NCI-H774 (cell line): ENCODE measurements around the gene EML5.
"Not testable (repeated sequence)": the region's sequence is repeated elsewhere in the genome, so short reads cannot be mapped to it uniquely, and the experiment has no call there.

ENCODE experiments used
- DNase-seq: peaks from one replicate; lab custom pipeline; 2025; lab: John Stamatoyannopoulos, UW

Gene EML5

DNA sequence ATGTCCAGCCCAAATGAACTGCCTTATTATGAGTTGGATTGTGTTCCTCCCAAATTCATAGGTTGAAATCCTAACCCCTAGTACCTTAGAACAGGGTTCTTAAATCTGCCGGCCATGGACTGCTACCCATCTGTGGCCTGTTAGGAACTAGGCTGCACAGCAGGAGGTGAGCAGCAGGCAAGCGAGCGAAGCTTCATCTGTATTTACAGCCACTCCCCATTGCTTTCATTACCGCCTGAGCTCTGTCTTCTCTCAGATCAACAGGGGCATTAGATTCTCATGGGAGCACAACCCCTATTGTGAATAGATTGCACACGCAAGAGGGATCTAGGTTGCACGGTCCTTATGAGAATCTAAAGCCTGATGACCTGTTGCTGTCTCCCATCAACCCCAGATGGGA lies 9.8 kb upstream of the EML5 start:
- no peak for DNase-seq

DNA sequence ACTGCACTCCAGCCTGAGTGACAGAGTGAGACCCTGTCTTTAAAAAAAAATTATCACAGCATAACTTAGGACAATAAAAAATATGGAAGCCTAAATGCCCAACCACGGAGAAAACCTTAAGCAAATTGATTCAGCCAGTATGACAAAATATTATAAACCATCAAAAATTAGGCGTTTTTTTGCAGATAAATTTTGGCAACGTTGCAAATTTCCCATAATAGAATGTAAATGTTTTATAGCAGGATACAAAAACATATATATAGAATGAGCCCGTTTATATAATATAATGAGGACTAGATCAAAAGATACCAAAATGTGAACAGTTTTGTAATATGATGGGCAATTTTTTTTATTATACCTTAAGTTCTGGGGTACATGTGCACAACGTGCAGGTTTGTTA lies 6.8 kb upstream of the EML5 start:
- DNase-seq, result no peak

DNA sequence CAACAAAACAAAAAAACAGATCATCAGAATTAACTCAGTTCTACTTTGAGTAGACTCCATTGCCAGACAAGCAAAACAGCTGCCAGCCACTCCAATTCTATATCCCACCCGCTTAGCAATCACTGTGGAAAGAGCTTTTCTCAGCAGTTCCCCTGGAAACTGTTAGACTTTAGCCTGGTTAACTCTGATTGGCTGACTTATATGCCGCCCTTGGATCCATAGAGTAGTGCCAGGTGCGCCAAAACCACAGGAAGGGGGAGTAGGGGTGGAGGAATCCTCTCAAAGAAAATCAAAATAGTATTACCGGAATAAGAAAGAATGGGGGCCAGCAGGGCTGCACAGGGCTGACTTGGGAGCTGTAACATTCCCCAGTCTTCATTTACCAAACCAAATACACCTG lies 5.4 kb upstream of the EML5 start:
- peak; percentile 47 for DNase-seq

DNA sequence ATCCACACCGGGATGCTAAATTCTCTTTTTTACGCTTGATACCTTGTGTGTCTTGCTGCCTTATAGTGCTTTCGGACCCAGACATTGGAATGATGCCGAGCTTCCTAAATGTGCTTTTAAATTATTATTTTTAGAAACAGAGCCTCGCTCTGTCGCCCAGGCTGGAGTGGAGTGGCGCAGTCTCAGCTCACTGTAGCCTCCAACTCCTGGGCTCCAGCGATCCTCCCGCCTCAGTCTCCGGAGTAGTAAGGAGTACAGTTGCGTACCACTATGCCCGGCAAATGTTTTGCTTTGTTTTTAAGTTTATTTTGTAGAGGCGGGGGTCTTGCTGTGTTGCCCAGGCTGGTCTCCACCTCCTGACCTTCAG lies 489 bp upstream of the EML5 start:
- no peak for DNase-seq

DNA sequence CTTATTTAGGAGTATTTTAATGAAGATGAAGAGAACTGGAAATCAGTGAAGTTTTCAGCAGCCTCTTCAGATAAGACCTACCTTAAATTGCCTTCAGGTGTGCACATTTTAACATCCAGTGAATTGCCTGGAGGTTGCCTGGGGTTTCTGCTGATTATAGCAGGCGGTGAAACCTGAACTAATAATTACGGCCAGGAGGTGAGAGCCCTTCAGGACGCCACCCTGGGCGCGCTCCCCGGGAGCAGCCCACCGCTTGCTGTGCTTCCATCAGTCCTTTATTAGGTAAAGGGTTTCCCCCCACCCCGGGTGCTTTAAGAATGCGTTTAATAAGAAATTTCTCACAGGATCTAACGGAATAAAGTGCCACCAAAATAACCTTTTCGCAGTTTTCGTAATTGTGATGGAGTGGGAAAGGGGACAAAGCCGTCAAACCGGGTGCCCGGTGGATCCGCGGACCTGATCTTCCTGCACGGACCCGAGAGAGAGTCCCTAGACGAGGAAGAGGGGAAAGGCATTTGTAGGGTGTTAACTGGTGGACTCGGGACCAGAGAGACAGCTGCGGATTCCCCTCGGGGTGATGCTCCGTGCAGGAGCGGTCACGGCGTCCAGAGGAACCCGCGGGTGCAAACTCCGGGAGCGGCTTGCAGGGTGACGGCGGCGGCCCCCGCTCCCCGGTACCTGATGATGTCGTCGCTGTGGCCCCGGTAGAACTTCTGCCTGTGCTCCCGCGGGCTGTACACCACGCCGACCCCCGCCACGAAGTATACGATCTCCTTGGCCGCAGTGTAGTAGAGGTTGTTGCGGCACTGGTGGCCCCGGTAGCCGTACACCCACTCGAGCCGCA lies 902 bp downstream of the EML5 start:
- peak; percentile 37 for DNase-seq

DNA sequence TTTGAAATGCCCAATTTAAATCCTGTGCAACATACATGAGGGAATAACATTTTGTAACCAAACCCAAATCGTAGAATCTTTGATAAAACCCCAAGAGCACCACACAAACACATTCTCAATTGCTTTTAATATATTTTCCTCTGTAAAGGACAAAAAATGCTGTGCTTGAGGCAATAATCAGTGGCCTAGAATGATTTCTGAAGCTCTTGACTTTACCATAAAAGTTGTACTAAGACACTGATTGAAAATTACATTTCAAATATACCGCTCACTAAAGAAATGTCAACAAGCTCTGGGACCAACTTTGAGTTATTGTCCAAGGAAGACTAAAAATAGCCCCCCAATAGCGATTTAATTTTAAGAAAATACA lies 1.5 kb downstream of the EML5 start:
- no peak for DNase-seq

DNA sequence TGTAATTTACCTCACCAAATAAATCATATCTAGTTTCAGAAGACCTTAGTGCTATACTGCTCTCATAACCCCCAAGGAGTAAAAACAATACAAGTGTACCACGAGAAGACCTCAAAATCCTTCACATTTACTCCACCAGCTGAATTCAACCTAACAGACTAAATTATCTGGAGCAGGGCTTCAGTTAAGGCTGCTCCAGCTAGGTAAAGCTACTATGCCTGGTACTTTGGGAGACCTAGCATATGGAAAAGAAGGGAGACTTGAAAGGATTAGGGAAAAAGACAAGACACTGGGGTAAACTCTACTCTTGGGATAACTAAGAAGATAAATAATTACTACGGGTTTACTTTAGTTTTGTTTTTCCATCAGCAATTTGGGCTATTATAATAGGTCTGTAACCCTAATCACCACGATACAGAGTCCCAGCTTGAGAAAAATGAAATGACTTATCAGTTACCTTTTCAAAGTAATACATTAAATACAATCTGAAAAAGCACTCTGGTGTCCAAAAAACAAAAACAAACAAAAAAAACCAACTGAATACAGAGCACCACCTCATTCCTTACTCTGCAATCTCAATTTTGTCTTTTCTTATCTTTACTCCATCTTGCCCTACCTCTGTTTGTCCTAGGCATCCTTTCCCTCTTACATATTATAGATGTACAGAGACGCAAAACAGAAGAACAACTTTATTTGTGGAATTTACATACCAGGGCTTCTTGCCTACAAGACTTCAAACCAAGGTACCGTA lies 2.1 kb downstream of the EML5 start:
- no peak for DNase-seq

DNA sequence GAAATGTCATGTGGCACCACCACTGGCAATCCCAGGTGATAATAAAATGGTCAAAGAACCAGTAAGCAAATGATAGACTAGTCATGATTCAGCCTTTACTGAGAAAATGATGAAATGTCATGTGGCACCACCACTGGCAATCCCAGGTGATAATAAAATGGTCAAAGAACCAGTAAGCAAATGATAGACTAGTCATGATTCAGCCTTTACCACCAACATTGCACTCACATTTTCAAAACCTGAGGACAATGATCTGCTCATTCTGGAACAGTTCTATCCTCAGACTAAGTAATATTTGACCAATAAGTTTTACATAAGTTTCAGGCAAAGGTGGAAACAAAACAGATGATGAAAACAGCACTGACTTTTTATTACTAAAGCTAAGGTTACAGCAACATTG lies 3.2 kb downstream of the EML5 start:
- not testable (repeated sequence) for DNase-seq

DNA sequence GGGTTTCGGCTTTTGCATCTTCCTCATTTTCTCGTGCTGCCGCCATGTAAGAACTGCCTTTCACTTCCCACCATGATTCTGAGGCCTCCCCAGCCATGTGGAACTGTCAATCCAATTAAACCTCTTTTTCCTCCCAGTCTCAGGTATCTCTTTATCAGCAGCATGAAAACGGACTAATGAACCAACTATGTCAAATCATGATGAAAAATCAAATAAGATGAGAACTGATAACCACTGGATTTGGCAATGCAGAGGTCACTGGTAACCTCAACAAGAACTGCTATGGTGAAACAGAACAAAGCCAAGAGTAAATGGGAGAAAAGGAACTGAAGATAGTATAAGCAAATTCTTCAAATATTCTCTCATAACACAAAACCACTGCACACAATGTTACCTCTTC lies 6.0 kb downstream of the EML5 start:
- no peak for DNase-seq

DNA sequence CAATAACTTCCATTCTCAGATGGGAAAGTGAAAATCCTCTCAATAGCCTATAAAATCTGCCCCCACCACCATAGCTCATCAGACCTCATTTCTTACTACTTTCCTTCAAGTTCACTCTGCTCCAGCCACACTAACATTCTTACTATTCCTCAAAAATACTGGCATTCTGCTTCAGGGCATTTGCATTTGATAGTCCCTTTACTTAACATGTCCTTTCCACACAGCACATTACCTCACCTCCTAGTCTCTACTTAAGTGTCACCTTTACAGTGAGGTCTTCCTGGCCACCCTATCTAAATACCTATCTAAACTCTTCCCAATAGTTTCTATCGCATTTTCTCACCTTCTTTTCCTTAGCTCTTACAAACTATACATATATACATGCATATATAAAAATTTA lies 6.8 kb downstream of the EML5 start:
- DNase-seq, result no peak

DNA sequence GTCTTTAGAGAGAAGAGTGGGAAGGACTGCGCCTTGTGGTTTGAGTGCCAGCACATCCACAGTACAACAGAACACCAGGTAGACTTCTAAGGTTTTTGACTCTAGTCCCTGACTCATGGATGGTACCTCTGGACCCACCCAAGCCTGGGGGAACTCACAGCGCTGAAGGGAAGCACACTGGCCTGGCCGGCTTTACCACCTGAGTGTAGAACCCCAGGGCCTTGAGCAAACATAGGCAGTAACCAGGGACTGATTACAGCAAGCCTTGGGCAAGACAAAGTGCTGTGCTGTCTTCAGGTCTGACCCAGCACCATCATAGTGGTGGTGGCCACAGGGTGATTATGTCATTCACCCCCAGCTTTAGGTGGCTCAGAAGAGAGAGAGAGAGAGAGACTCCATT lies 17.2 kb downstream of the EML5 start:
- no peak for DNase-seq

DNA sequence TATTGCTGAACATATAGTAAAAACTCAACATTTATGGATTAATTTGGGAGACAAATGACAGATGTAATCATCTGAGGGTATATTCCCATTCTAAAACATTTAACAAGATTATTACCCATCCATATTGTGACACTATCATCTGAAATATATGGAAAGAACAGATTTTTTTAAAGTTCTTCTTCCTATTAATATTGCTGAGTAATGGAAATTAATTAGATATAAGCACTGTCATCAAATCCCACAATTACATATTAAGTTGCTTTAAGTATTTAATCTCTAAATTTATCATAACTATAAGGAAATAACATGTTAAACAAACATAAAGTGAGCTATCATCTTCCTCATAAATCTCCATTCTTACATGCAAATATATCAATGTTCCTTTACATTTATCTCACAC lies 22.0 kb downstream of the EML5 start:
- DNase-seq, result no peak

DNA sequence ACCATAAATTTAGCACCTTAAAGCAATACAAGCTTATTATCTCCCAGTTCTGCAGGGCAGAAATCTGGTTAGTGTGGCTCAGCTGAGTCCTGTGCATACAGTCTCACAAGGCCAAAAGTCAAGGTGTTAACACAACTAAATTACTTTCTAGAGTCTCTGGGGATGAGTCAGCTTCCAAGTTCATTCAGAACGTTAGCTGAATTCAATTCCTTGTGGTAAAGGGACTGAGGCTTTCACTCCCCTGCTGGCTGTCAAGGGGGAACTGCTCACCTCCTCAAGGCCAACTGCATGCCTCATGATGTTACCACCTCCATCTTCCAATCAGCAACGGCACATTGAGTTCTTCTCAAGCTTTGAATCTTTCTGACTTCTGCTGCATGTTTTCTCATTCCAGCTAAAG lies 27.6 kb downstream of the EML5 start:
- no peak for DNase-seq

DNA sequence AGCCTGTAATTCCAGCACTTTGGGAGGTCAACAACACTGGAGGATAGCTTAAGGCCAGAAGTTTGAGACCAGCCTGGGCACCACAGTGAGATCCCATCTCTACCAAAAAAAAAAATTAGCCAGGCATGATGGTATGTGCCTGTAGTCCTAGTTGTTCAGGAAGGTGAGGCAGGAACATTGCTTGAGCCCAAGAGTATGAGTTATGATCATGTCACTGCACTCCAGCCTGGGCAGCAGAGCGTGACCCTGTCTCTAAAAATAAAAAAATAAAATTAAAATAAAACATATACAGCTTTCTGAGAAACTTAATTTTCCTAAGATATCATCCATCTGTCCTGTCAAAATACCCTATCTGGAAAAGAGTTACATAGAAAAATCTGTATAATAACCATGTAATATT lies 38.9 kb downstream of the EML5 start:
- DNase-seq, result no peak

DNA sequence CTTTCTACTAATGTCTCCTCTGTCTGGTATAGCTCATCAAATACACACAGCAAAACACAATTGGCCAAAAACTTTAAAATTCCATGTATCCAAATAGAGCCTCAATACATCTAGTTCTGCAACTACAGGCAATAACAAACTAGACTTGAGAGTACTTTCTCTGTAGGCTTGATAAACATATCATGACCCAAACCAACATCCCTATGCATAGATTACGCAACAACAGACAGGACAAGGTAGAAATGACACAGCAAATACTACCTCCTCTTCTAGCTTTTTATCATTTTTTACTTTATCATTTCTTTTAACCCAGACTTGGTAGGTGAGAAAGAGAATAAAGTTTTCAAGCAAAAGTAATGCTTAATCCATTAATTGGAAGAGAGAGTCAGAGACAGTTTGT lies 41.8 kb downstream of the EML5 start:
- no peak for DNase-seq

DNA sequence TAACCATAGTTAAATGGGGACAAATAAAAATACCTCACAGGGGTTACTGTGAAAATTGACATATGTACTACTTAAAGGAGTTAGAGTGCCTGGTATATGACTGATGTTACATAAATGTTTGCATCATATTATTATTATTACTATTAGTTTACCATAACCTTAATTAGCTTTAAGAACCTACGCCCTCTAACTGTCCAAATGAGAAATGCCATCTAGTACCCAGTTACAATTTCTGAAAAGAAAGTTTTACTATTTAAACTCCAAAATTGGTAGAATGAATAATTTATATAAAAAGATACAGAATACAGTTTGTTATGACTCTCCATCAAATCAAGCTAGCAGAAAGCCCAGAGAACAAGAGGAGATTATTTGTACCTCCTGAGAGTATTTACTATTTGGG lies 42.3 kb downstream of the EML5 start:
- no peak for DNase-seq

DNA sequence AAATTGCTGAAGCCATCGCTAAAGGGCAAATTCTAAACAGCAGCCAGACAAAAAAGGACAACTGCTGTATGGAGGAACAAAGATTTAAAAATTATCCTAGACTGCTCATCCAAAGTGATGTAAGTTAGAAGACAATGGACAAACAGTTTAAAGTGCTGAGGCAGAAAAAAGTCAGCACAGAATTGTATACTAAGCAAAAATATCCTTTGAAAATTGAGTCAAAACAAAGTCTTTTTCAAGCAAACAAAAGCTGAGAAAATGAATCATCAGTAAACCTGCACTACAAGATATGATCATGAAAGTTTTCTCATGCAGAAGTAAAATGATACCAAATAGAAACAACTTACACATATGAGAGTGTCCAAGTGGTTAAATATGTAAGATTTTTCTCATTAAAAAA lies 43.6 kb downstream of the EML5 start:
- no peak for DNase-seq

DNA sequence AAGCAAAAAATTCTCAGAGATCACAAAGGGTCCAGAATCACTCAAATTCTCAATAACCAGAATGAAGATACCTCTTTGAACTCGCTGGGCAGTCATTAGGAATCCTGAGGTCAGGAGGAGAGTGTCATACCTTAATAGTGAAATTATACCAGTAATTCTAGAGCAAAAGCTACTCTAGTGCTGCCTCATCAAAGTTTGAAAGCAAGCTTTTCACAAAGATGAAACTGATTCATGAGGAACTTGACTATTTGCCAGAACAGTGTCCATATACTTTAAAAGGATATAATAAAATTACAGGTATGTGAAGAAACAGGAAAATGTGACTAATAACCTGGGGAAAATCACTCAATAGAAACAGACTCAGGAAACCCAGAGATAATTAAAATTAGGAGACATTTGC lies 44.5 kb downstream of the EML5 start:
- DNase-seq, result no peak

DNA sequence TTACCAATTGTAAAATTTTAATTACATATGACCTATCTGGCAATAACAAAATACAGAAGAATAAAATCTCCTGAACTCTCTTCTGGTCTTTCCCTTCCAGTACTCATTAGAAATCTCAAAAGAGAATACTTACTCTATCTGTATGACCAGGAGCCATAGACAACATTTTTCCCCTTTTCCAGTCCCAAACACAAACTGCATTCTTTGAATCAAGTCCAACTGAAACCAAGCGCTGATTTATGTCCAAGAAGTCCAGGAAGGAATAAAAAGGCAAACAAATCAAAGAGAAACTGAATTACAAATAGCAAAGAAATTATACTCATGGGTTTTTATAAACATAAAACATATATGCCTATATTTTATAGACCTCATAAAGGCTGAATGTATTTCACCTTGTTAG lies 46.7 kb downstream of the EML5 start:
- no peak for DNase-seq

DNA sequence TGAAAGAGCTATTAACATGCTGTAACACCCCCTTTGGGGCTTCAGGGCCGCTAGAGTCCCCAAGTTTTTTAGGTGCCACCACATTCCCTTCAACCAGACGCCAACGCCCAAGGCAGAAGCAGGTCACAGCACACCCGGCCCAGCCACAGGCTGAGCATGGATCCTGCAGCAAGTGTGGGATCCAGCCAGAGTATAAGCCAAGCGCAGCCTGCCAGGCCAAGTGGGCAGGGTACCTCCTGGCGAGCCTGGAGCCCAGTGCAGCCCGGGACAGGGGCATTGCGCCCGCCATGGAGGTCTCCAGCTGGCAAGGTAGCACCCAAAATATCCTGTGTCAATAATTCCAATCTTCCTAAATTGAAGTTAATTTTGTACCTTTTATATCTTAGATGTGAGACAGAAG lies 55.5 kb downstream of the EML5 start:
- no peak for DNase-seq

DNA sequence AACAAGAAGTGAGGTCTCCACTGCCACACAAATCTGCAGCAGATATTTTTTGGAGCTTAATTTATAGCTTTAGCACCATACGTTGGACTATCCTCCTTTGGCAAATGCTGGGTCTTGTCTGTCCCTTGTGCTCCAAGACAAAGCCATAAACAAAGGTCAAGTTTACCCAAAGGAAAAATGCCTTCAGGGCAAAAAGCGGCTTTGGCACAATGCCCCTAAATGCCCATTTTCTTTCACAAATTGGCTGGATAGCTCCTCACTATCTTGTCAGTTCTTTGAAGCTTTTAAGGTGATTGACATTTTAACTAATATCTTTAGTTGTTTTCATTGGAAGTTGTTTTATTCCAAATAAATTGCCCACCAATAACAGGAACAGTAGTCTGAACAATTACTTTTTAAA lies 59.6 kb downstream of the EML5 start:
- DNase-seq, result no peak

DNA sequence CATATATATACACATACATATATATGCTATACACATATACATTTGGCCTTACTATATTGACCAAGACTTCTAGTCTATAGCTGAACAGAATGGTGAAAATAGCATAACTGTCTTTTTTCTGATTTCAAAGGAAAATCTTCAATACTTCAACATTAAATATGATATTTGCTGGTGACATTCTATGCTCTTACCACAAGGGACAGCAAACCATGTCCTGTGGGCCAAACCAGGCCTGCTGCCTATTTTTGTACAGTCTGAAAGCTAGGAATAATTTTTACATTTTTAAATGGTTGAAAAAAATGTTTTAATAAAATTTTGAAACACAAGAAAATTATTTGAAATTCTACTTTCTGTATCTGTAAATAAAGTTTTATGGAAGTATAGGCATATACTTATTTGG lies 63.6 kb downstream of the EML5 start:
- DNase-seq, result no peak

DNA sequence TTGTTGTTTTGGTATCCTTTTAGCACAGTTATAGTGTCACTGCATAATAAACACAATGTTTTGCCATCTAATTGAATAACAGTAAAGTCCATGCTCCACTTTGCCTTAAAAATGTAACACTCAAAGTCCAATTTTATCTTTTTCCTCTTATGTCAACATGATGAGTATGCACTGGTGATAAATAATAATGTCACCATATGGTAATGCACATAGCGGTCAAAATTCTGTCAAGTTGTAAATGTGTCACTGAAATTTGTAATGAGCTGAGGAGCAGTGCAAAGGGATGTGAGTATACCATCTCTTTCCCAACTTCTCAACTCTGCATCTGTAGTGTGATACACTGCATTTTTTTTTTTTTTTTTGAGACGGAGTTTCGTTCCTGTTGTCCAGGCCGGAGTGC lies 65.7 kb downstream of the EML5 start:
- DNase-seq, result no peak

DNA sequence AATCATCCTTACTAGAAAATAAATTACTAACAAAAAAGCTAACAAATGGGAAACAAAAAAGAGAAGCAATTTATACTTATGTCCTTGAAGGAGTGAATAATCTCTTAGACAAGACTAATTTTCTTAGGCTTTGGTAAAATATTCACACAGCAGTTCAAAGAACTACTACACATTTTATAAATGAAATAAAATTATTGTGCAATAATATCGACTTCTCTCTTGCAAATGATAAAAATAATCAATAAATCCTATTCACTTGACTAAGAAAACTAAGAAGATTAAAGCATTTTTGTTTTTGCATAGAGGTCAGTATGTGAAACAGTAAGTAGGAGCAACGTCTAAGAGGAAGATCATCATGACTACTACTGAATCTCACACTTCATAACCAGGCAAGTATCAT lies 82.0 kb downstream of the EML5 start:
- no peak for DNase-seq
